ENCODE measurements around the gene TRPM7.
"Not testable (repeated sequence)": the region's sequence is repeated elsewhere in the genome, so short reads cannot be mapped to it uniquely, and the experiment has no call there.

Gene TRPM7

DNA sequence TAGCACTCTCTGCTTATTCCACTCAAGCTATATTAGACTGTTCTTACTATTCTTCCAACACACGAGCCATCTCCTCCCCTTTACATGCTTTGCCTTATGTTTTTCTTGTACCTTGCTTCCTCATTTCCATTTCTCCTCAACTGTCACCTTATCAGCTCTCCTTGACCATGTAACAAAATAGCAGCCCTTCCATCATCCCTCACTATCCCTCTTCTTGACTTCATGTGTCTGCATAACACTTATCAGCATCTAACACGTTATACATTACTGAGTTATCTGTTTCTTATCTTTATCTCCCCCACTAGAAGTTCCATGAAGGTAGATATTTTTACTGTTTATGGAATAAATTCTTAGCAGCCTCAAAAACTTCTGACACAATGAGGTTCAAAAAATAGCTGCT is 45.3 kb downstream of the TRPM7 start:
- peaks cover 2% of the 10 kb centered on the region for H3K27me3 Mint-ChIP-seq (ENCODE audit: low read depth, poor library complexity)
- TF ChIP-seq CTCF (IDR thresholded peaks at IDR 0.05), result no peak
- no peak for DNase-seq
- no peaks in the 10 kb centered on the region for H3K9me3 Mint-ChIP-seq
- no peak overlapping the region for H3K27ac Mint-ChIP-seq
- H3K4me1 Mint-ChIP-seq, result no peaks in the 10 kb centered on the region
- no peak overlapping the region for H3K4me3 Mint-ChIP-seq
- peaks cover 62% of the 10 kb centered on the region for H3K36me3 Mint-ChIP-seq (ENCODE audit: low read depth)

DNA sequence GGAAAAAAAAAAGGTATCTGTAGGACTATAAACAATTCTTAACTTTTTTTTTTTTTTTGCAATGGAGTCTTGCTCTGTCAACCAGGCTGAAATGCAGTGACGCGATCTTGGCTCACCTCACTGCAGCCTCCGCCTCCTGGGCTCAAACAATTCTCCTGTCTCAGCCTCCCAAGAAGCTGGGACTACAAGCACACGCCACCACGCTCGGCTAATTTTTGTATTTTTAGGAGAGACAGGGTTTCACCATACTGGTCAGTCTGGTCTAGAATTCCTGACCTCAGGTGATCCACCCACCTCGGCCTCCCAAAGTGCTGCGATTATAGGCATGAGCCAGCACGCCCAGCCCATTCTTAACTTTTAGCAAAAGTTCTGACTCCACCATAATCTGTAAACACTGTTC is 50.5 kb downstream of the TRPM7 start:
- Mint-ChIP-seq H3K4me3 (no peak overlapping the region), H3K27me3 (ENCODE audit: low read depth, poor library complexity) (peaks cover 1% of the 10 kb centered on the region), H3K4me1 (no peaks in the 10 kb centered on the region), H3K27ac (no peak overlapping the region), H3K9me3 (no peaks in the 10 kb centered on the region), H3K36me3 (ENCODE audit: low read depth) (peaks cover 43% of the 10 kb centered on the region)
- no peak for TF ChIP-seq CTCF (IDR thresholded peaks at IDR 0.05)
- DNase-seq, result no peak

DNA sequence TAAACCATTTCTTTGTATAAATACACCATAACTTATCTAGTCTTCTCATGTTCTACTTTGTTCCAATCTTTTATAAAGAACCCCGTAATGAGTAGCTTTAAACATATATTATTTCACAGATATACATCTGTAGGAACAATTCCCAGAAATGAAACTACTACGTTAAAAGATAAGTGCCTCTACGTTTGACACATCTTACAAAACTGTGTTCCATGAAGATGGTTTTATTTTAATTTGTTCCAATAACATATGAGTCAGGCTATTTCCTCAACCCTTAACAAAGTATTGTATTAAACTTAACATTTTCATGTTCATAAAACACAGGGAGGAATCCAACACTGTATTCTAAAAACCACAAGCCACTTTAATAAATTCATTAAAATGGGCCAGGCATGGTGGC is 52.9 kb downstream of the TRPM7 start:
- Mint-ChIP-seq H3K27me3 (ENCODE audit: low read depth, poor library complexity) (no peaks in the 10 kb centered on the region), H3K9me3 (no peaks in the 10 kb centered on the region)

DNA sequence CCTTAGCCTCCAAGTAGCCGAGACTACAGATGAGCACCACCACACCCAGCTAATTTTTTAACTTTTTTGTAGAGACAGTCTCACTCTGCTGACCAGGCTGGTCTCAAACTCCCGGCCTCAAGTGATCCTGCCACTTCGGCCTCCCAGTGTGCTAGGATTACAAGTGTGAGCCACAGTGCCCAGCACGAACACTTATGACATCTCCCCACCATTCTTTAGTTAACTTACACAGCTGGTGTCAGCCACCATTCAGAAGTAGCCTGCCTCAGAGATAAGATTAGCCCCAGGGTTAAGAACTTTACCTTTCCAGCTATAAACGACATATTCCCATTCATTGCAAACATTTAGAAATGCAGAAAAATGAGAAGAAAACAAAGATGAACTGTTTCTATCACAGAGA is 58.2 kb downstream of the TRPM7 start:
- peak overlapping the region; percentile 60 for H3K27ac Mint-ChIP-seq
- H3K9me3 Mint-ChIP-seq, result no peaks in the 10 kb centered on the region
- no peak overlapping the region for H3K4me3 Mint-ChIP-seq
- peaks cover 32% of the 10 kb centered on the region for H3K36me3 Mint-ChIP-seq (ENCODE audit: low read depth)
- H3K4me1 Mint-ChIP-seq, result no peaks in the 10 kb centered on the region
- DNase-seq, result no peak
- no peak for TF ChIP-seq CTCF (IDR thresholded peaks at IDR 0.05)
- H3K27me3 Mint-ChIP-seq (ENCODE audit: low read depth, poor library complexity), result no peaks in the 10 kb centered on the region

More for the DNA sequence above, 52.9 kb downstream of the TRPM7 start:
- no peak for DNase-seq
- Mint-ChIP-seq H3K4me3 (no peak overlapping the region), H3K36me3 (ENCODE audit: low read depth) (peaks cover 35% of the 10 kb centered on the region), H3K4me1 (no peaks in the 10 kb centered on the region), H3K27ac (no peak overlapping the region)
- TF ChIP-seq CTCF (IDR thresholded peaks at IDR 0.05), result no peak

DNA sequence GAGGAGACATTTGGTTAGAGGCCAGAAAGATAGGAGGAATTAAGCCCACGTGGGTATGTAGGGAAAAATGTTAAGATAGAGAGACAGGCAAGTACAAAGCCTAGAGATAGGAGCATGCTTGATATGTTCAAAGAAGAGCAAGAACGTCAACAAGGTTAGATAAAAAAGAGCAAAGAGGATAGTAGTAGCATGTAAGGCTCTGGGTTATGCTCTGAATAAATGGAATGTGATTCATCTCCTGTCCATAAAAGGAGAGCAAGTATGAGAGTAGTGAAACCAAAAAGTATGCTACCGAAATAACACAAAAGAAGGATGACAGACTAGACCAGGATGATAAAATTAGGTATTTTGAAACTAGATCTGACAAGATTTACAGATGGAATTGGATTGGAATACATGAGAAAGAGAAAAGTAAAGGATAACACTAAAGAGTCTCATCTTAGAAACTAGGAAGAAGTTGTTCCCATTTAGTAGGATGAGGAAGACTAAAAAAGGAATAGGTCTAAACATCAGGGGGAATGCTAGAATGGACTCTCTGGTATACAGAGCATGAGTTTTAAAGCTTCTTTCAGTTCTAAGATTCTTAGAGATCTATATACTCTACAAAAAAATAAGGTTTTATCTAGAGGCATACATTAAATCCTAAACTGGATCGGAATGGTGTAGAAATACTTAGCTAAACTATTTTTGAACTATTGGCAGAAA is 59.1 kb downstream of the TRPM7 start:
- TF ChIP-seq CTCF (IDR thresholded peaks at IDR 0.05), result no peak
- Mint-ChIP-seq H3K4me1 (no peaks in the 10 kb centered on the region), H3K4me3 (no peak overlapping the region), H3K9me3 (no peaks in the 10 kb centered on the region), H3K27me3 (ENCODE audit: low read depth, poor library complexity) (no peaks in the 10 kb centered on the region), H3K36me3 (ENCODE audit: low read depth) (peaks cover 32% of the 10 kb centered on the region), H3K27ac (peak overlapping the region; percentile 38)
- no peak for DNase-seq

GRCh38 chr15:50624616-50625168 is 61.9 kb downstream of the TRPM7 start:
- Mint-ChIP-seq H3K27me3 (ENCODE audit: low read depth, poor library complexity) (no peaks in the 10 kb centered on the region), H3K4me3 (no peak overlapping the region), H3K27ac (peak overlapping the region; percentile 59), H3K4me1 (no peaks in the 10 kb centered on the region), H3K9me3 (no peaks in the 10 kb centered on the region), H3K36me3 (ENCODE audit: low read depth) (peaks cover 56% of the 10 kb centered on the region)
- DNase-seq, result no peak
- TF ChIP-seq CTCF (IDR thresholded peaks at IDR 0.05), result no peak

DNA sequence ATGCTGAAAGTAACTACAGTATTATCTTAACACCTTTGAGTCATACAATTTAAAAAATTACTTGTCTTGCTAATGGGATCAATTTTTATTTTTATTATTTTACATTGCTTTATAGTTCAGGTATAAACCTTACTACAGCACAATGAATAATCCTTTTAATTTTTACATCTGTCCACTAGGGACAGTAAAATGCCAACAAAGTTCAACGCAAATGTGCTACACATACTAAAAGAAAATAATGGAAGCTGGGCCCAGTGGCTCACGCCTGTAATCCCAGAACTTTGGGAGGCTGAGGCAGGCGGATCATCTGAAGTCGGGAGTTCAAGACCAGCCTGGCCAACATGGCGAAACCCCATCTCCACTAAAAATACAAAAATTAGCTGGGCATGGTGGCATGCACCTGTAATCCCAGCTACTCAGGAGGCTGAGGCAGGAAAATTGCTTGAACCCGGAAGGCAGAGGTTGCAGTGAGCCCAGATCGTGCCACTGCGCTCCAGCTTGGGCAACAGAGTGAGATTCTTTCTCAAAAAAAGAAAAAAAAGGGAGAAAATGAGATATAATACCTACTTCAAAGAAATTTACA is 64.1 kb downstream of the TRPM7 start:
- H3K27me3 Mint-ChIP-seq (ENCODE audit: low read depth, poor library complexity); H3K9me3 Mint-ChIP-seq; DNase-seq; H3K4me3 Mint-ChIP-seq; H3K27ac Mint-ChIP-seq; H3K4me1 Mint-ChIP-seq: not testable (repeated sequence)
- H3K36me3 Mint-ChIP-seq (ENCODE audit: low read depth), result peaks cover 61% of the 10 kb centered on the region

DNA sequence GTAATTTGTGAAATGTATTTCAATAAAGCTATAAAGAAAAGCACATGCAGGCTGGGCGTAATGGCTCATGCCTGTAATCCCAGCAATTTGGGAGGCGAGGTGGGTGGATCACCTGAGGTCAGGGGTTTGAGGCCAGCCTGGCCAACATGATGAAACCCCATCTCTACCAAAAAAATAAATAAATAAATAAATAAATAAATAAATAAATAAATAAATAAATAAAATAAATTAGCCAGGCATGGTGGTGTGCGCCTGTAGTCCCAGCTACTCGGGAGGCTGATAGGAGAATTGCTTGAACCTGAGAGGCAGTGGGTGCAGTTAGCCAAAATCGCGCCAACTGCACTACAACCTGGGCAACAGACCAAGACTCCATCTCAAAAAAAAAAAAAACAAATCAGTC is 69.6 kb downstream of the TRPM7 start:
- H3K4me1 Mint-ChIP-seq; H3K9me3 Mint-ChIP-seq; DNase-seq; H3K27me3 Mint-ChIP-seq (ENCODE audit: low read depth, poor library complexity); H3K27ac Mint-ChIP-seq; H3K4me3 Mint-ChIP-seq: not testable (repeated sequence)
- H3K36me3 Mint-ChIP-seq (ENCODE audit: low read depth), result peaks cover 57% of the 10 kb centered on the region
